Dermis blood vessel endothelial cell (primary cell): Measurements from ENCODE around the gene COL5A1. TPM values are rescaled to one million over a fixed set of nuclear protein-coding genes. Genes with fewer than 3 reads are reported as not detected.

Experiments
- DNase-seq: peaks from one replicate; pipeline ENCODE4 v3.0.0; 2010
- total RNA-seq: library from RNA; depleted of rRNA; stranded (reverse); fragments of >200 nt; gene quantifications from 2 replicates; pipeline ENCODE4 v1.2.3, GENCODE V29; 2014

The COL5A1 gene
- total RNA-seq, 1 donor from 2014 or later: 9.5 TPM

DNA sequence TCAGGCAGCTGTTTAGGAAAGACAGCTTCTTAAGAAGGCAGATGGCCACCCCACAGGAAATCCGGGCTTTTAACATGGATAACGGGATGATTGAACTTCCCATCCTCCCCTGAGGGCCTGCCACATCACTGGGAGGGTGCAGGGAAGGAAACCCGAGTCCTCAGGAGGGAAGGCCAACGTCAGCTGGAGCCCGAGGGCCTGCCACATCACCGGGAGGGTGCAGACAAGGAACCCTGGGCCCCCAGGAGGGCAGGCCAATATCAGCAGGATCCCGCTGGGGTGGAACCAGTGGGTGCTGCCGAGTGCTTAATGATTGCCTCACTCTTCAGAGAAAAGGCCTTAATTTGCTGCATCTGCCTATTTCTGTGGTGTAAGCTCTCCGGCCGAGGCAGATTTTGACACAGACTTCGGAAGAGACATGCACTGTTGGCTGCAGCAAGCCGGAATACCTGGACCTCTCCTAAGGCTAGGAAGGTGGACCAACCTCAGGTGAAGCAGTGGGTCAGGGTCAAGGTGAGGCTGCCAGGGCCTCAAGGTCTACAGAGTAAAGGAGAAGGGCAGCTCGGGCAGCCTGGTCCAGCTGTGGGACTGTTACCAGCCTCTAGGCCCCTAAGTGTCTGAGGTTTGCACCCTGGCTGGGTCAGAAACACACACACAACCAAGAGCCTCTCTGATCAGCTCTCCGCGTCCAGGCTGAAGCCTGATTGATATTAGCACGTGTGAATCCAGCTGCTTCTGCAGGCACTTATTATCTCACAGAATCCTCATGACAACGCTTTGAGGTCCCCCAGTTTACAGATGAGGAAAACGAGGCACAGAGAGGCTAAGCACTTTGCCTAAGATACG lies 14.8 kb upstream of the COL5A1 start:
- no peak for DNase-seq

DNA sequence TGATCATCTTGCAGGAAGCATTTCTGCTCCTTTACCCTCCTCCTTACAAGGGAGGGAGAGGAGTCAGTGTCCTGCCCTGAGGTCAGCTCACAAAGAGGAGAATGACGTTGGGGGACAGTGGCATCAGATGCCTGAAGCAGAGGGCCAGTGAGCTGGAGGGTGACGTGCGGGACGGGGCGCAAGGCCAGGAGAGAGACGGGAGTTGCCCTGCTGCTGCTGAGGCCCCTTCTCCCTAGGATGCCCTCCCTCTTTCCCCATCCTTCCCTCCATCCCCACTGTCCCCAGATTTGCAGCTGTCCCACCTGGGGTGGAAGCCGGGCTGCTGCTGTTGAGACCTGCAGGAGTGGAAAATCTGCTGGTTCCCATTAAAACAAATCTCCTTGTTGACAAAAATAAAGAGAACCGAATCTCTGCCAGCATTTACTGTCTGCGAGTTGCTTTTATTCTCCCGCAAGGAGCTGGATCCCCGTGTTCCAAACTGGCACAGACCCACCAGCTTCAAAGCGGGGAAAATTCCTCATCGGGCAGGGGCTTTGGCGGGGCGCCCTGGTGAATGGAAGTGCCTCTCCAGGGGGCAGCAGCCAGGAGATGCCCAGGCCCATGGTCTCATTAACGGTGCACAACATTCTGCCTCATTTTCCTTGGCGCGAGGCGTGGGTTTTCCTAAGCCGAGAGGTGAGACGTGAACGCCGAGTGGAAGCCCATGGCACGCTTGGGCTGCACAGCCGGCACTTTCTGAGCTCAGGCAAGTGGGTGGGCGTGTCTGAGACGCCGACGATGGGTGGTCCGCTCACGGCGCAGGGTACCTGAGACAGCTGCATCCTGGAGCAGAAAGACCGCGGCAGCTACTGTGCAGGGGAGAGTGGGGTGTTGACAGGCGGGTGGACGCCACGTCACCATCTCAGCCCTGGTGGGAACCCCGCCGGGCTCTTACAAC lies 13.9 kb upstream of the COL5A1 start:
- DNase-seq: no peak

DNA sequence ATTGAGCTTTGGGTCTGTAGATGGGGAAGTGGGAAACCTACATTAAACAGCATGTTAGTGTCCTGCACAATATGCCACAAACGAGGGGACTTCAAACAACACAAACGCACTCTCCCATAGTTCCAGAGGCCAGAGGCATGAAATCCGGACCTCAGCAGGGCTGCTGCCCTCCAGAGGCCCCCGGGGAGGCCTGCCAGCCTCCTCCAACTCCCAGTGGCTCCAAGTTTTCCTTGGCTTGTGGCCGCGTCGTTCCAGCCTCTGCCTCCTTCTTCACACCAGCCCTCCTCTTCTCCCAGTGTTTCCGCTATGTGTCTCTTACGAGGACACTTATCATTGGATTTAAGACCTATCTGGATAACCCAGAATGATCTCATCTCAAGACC lies 13.3 kb upstream of the COL5A1 start:
- no peak for DNase-seq

DNA sequence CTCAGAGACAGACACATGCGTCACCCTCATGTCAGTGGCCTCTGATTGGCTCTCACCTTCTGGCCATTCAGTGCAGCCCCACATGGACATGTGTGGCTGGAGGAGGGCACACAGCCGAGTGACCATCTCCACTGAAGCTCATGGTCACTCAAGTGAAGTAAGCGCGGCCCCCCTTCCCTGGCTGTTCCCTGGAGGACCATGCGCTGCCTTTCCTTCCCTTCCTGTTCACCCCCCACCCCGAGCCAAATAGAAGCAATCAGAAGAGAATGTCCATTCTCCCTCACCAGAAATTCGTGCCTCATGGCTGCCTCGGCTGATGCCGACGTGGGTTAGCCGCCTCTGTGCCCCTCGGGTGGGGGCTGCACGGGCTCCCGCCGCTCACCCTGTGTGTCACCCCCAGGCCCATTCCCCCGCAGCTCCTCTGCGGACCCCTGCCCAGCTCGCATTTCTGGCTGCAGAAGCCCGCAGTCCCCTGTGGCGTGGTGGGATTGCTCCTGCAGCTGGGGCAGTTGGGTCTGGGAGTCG lies 12.5 kb upstream of the COL5A1 start:
- no peak for DNase-seq

DNA sequence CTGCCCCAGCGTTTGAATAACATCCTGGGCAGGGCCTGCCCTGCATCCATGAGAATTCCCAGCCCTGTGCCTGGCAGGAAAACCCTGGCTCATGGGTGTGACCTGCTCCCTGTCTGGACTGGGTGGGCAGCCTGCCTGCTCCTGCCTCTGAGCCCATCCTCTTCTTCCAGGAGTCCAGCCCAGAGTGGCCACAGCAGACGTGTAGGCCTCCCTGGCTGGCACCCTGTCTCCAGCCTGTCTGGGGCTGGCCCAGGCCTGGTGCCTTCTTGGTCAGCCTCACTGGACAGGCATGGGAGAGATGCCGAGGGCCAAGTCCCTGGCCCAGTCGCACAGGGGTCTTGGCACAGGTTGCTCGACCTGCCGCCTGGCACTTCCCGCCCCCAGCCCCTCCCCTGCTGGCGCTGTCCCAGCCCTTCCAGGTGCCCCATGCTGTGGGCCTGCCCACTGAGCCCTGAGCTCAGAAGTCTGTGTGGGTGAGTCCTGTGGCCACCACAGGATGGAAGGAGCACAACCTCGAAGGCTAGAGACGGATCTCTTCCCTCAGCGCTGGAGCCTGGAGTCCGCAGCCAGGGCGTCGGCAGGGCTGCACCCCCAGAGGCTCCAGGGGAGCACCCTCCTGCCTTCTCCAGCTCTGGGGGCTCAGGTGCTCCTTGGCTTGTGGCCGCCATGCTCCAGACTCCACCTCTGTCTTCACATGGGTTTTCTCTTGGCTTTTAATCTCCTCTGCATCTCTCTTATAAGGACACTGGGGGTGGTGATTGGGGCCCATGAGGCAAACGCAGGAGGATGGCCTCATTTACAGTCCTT lies 11.8 kb upstream of the COL5A1 start:
- DNase-seq: no peak

DNA sequence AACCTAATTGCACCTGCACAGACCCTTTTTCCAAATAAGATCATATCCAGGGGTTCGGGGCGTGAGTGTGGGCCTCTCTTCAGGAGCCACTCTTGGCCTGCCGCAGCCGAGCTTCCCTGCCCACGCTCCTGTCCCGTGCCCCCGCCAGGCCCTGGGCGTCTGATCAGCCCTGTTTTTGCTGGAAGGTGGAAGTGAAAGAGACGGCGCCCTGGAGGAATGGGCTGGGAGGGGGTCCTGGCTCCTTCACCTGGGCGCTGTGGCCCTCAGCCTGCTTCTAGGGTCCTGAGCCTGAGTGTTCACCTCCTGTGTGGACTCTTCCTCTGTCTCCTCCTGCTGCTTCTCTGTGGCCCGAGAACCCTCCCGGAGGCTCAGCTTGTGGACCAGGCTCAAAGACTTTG lies 11.2 kb upstream of the COL5A1 start:
- no peak for DNase-seq

DNA sequence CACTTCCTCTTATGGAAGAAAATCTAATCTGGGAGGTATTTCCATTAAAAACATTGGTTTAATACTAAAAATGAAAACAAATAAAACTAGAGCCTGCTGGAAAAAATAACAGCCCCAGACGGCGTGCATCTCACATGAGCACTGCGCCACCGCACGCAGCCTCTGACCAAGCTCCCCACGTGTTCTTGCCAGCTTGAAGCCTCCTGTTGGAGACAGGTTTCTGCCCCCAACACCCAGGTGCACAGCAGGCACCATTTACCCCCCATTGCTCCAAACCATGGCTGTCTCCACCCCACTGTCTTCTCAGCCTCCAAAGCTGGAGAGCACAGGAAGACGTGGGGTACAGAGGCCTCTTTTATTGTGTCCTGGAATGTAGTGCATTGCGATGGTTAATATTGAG lies 10.7 kb upstream of the COL5A1 start:
- DNase-seq: no peak

DNA sequence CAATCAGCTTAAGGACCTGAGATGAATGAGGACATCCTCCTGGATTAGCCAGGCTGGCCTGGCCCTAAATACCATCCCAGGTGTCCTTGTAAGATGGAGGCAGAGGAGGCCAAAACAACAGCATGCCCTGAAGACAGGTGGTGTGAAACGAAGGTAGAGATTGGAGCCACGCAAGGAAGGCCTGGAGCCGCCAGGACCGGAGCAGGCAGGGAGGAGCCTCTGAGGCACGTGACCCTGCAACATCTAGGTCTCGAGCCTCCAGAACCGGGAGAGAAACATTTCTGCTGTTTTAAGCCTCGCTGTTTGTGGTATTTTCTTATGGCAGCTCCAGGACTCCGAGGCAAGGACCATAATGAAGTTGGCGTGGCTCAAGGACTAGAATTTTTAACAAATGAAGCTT lies 9.7 kb upstream of the COL5A1 start:
- DNase-seq: no peak

DNA sequence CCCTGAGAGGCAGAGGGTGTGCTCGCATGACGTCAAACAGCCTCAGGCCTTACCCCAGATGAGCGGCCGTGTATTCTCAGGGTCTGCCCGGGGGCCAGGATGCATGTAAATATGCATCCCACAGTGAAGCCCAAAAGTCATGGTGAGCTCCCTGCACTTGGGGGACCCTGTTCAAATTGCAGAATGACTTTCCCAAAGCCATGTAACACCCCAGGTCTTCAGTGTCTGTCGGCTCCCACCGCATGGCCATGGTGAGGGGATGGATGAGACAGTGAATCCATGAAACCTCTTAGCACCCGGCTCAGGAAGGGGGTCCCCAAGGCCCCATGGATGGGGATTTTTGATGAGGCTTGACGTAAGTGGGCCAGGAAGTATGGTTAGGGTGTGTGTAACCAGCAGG lies 9.3 kb upstream of the COL5A1 start:
- no peak for DNase-seq

DNA sequence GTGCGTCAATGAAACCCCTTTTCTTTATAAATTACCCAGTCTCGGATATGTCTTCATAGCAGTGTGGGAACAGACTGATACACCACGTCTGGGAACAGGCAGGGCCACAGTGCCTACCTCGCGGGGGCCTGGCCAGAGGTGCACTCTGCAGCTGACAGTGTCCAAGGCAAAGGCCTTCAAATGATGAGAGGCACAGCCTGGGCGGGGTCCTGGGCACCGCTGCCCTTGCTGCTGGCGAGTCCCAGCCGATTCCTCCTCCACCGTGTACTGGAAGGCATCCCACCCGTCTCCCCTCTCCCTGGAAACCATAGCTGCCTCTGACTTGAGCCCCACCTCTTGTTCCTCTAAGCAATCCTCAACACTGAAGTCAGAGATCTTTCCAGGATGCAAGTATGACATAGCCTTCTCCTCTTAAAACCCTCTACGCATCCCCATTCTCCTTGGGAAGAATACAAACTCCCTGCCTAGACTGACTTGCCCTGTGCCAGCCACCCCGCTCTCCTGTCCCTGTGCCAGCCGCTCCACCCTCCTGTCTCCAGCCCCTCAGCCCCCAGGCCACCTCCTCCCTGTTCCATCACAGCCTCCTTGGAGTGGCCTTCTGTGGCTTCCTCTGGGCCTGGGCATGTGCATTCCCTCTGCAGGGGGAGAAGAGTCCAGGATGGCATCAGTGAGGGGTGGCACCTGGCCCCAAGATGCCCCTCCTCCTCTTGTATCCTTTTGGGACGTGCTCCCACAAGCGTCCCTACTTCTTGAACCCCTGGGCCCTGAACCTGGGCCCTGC lies 8.1 kb upstream of the COL5A1 start:
- no peak for DNase-seq

DNA sequence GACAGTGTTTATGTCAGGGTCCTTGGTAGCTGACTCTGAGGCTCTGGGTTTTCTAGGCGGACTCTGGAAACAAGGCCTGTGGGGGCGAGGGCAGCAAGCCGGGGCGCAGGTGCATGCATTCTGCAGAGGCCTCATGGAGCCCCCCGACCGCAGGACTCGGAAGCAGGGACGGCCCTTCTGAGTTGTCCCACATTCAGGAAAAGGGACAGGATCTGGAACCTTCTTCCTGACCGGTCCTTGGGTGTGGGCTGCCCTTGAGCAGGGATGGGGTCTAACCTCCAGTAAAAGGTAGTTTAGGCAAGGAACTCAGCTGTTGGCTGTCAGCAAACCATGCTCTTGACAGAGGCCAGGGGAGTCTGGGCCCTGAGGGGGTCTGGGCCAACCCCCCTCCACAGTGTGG lies 7.4 kb upstream of the COL5A1 start:
- DNase-seq: no peak

DNA sequence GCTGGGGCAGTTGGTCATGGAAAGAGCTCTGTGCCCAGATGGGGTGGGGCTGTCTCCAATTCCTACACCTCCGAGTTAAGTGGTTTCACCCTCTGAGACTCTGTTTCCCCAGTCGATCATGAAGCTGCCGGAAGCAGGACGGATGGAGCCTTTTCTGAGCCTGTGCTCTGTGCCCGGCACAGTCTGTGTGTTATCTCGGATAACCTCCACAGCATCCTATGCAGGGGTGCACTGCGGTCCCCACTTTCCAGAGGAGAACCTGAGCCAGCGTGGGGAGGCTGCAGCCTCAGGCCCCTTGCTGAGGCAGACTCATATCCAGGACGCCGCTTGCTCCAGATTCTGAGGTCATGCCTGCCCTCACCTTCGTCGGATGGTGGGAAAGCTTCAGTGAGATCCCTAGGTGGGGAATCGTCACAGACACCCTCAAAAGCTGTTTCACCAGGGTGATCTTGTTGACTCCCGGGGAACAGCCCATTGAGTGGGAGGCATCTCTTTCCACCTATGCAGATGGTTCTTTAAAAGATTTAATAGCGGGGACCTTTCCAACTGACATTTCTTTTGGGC lies 6.9 kb upstream of the COL5A1 start:
- no peak for DNase-seq

DNA sequence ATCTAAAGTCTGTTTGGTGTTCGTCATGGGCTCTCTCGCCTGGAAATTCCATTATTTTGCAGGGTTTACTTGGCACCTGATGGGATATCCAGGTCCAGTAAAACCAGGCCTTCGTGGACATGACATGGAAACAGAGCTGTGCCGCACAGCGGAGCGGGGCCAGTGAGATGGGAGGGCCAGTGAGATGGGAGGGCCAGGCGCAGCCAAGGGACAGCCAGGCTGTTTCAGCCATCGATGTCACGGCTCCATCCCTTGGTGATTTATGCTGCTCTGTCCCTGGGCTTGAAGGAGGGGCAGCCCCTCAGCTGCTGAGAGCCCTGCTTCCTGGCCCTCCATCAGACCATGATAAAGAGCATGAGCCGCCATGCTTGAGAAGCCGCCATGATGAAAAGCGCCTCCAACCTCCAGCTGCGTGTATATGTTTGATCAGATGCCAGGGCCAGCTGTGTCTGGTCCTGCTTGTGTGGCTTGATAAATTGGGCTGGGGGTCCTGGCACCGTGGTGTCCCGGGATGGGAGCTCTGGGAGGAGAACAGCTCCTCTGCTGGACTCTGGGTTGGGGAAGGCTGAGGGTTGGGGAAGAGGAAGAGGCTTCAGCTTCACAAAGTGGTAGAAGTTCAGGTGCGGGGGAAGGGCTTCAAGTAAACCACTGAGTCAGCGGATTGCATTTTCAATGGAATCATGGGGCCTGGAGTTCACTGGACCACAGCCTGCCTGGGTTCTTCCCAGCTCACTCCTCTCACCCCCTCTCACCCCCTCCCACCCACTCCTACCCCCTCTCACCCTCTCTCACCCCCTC lies 6.1 kb upstream of the COL5A1 start:
- no peak for DNase-seq

DNA sequence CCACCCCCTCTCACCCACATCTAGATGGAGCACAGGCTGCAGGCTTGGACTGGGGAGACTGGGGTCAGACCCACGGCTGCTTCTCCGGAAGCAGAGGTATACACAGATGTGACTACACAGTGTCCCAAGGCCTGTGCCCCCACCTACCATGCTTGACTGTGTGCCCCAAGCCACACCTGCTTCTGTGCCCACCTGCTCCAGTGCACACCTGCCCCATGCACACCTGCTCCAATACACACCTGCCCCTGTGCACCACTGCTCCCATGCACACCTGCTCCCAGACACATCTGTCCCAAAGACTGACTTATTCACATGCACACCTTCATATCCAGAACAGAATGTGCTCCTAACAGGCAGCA lies 5.5 kb upstream of the COL5A1 start:
- no peak for DNase-seq

DNA sequence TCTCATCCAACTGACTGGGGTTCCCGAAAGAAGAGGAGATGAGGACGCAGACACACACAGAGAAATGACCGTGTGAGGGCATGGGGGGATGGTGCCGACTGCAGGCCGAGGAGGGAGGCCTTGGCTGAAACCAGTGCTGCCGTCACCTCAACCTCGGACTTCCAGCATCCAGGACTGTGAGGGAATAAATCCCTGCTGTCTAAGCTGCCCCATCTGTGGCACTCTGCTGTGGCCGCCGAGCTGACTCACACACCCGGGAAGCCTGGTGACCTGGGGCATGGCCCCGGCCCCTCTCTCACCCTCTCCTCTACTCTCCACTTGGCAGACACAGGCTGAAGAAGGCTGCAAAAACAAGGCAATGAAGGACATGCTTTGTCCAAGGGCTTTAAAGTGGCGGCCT lies 4.4 kb upstream of the COL5A1 start:
- DNase-seq: no peak

DNA sequence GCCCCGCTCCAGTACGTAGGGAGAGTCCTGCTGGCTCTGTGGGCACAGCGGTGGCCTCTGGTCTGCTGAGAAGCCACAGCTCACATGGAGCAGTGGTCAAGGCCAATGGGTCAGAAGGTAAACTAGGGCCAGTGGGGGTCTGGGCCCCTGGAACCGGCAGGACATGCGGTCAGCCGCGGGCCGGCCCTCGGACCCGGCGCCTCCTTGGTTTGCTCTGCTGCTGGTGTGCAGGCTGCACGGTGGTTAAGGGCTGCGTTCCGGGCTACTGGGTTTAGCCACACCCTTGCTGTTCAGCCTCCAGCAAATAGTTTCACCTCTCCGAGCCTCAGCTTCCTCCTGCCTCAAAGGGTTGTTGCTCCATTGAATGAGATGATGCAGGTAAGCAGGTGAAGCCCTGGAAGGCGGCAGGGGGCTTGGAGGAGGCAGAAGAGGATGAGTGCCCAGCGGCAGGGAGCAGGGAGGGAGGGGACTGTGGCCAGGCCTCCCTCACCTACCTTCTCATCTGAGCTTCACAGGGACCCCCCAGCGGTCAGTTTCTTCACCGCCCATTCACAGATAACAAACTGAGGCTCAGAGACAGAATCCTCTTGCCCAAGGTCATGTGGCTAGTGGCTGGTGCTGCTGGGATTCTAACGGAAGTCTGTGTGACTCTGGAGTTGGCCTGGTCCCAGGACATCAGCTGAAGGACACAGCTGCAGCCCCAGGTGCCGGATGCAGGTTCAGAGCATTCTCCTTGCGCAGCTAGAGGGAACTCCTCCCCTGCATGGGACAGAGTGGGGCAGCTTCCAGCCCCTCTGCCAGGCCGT lies 3.7 kb upstream of the COL5A1 start:
- peak; percentile 82 for DNase-seq

DNA sequence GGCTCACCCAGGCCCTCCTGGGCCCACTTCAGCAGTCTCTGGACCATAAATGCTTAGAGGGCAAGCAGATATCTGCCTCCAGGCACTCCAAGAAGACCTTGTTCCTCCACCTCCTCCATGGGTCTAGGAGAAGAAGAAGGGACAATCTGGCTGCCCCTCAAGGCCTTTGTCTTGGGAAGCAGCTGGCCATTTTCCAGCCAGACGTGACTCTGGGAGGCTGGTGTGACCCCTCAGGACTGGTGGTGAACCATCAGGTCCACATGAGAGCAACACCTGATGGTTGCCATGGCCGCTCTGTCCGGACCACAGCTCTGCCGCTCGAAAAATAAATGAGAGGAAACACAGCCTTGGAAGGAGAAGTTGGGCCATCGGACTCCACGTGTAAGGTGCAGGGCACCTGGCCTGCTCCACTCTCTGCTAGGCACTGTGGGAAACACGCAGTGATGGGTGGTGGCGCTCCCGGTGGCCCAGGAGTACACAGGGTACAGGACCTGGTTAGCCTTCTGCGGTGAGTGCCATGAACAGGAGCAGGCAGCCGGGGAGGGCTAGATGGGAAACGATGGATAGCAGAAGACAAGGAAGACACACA lies 3.0 kb upstream of the COL5A1 start:
- DNase-seq: no peak

DNA sequence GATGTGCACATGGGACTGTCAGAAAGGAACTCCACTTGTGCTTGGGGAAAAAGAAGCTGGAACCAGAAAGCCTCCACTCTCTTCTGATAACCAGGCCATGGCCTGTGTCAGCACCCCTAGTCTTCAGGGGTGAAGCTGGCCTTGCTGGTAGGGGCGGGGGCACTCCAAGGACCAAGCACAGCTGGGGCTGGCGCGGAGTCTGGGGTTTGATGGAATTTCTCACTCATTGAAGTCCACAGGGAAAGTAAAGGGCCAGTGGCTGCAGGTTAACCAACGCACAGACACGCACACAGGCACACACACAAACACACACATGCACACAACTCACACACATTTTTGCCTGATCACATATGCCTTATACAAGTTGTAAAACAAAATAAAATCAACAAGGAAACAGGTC lies 1.6 kb upstream of the COL5A1 start:
- DNase-seq: no peak

DNA sequence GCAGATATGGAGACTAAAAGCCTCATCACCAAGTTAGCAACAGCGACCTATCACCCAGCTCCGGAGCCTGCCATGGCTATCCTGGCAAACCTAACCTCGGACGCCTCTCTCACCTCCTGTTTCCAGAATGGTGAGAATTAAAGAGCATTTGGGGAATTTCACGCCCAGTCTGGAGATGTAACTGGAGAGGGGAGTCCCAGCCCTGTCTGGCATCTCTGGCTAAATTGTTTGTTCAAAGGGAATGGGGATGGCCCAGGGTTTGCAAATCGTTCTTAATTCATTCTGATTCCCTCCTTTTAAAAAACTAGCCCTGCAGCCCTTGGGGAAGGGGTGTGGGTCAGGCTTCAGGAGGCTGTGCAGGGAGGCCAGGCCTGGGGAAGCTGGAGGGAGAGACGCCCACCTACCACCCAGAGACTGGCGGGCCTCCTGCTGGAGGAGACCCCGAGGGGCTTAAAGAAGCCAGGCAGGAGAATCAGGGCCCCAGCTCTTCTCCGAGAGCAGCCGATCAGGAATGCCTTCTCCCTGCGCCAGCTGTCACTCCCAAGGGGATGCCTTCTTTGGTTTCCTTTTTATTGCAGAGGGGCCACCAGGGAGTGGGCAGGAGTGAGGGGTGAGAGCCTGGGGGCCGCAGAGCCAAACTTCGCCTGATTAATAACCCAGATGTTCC lies 964 bp upstream of the COL5A1 start:
- DNase-seq: no peak
